Prostate gland (tissue), 2 donors: ENCODE data around the gene DNMT3L.

Experiments
- POLR2A ChIP-seq: fragments of 450-650 bp; IDR thresholded peaks from one replicate; pipeline ENCODE4 v1.6.1; 2016; ENCODE audit warnings: antibody characterized with exemption, mild to moderate bottlenecking
- TF ChIP-seq, protein P1 (sequence below), 4 experiments: fragments of 200-600 bp in 2 of 4; fragments of 450-650 bp in 2 of 4; sonication (generic) in 2 of 4; IDR thresholded peaks; 1 replicate in 3 of 4; 2 replicates in 1 of 4; pipeline ENCODE4 v1.5.1; 2016 to 2019; ENCODE audit warnings: antibody characterized with exemption in 4 of 4, mild to moderate bottlenecking in 2 of 4, moderate library complexity in 2 of 4

DNA sequence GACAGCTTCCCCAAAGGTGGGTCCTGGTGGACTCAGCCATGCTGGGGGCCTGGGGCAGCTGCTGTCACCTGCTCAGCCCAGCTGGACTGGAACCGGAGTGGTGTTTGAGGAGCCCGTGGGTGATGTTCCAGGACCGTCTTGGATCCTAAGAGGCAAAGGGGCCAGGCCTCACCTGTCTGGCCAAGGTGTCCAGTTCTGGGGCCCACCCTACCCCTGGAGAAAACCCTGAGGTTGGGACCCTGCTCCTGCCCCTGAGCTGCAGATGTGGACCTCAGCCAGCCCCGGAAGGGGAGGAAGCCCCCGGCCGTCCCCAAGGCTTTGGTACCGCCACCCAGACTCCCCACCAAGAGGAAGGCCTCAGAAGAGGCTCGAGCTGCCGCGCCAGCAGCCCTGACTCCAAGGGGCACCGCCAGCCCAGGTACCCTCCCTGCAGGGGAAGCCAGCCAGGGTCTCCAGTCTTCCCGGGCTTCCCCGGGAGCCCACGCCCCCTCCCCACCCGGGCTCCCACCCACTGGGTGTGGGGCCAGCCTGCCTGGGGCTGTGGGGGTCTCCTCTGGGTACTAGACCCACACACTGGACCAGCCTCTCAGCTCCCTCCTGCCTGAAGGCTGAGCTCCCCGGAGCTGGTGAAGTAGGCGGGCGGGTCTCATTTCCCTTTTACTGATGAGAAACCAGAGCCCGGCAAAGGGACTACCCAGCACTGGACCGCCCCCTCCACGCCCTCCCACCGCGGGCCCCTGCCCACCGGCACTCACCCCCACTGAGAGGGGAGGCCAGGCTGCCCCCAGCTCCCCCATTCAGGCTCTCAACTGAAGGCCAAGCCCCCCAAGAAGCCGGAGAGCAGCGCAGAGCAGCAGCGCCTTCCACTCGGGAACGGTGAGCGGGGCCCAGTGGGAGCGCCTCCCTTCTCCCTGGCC is 25.3 kb upstream of the DNMT3L start:
- TF ChIP-seq POLR2A, result no peak
- TF ChIP-seq, protein P1, sequence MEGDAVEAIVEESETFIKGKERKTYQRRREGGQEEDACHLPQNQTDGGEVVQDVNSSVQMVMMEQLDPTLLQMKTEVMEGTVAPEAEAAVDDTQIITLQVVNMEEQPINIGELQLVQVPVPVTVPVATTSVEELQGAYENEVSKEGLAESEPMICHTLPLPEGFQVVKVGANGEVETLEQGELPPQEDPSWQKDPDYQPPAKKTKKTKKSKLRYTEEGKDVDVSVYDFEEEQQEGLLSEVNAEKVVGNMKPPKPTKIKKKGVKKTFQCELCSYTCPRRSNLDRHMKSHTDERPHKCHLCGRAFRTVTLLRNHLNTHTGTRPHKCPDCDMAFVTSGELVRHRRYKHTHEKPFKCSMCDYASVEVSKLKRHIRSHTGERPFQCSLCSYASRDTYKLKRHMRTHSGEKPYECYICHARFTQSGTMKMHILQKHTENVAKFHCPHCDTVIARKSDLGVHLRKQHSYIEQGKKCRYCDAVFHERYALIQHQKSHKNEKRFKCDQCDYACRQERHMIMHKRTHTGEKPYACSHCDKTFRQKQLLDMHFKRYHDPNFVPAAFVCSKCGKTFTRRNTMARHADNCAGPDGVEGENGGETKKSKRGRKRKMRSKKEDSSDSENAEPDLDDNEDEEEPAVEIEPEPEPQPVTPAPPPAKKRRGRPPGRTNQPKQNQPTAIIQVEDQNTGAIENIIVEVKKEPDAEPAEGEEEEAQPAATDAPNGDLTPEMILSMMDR (IDR thresholded peaks at IDR 0.05), result no peak
